Stomach smooth muscle (tissue), 2 donors: ENCODE measurements around the gene ADCY9.
"Not testable (repeated sequence)": the region's sequence is repeated elsewhere in the genome, so short reads cannot be mapped to it uniquely, and the experiment has no call there.

Experiments used
- H3K27ac ChIP-seq: one replicate; pipeline ENCODE4 v1.7.0; 2013; ENCODE audit warnings: mild to moderate bottlenecking, low read length, inconsistent platforms
- H3K27me3 ChIP-seq, 2 donors: one replicate each; pipeline ENCODE4 v1.7.0; 2013; ENCODE audit warnings: low read length in 2 of 2; ENCODE audit not compliant: insufficient read depth in 2 of 2, control insufficient read depth in 1 of 2
- H3K36me3 ChIP-seq, 2 donors: one replicate each; pipeline ENCODE4 v1.7.0; 2013; ENCODE audit warnings: low read length in 2 of 2; ENCODE audit not compliant: control insufficient read depth in 2 of 2, insufficient read depth in 2 of 2
- H3K4me1 ChIP-seq: one replicate; pipeline ENCODE4 v1.7.0; 2013; ENCODE audit warnings: low read length; ENCODE audit not compliant: control insufficient read depth, insufficient read depth
- H3K4me3 ChIP-seq, 2 donors: one replicate each; pipeline ENCODE4 v1.7.0; 2013; ENCODE audit warnings: low read length in 2 of 2
- H3K9ac ChIP-seq, 2 donors: one replicate each; pipeline ENCODE4 v1.7.0; 2013; ENCODE audit warnings: low read length in 2 of 2, mild to moderate bottlenecking in 1 of 2
- H3K9me3 ChIP-seq, 2 donors: one replicate each; pipeline ENCODE4 v1.7.0; 2013; ENCODE audit warnings: low read length in 2 of 2; ENCODE audit not compliant: control insufficient read depth in 2 of 2
- donor health status: healthy.
- donor health status: Pancreatic carcinoma.

The ADCY9 gene

GRCh38 chr16:4116325-4117249 lies at the start of gene ADCY9:
ADCY9 (minus strand) TSS chr16:4116442; CDS start chr16:4115442, 1,000 bp downstream.
- Histone ChIP-seq H3K36me3 (no peaks in the 10 kb centered on the region), H3K27ac (peak within 1 kb of the TSS; percentile 80), H3K9ac (peak within 1 kb of the TSS; percentile 83), H3K9me3 (no peaks in the 10 kb centered on the region), H3K4me3 (peak within 1 kb of the TSS; percentile 79 to 87), H3K4me1 (peaks cover 35% of the 10 kb centered on the region), H3K27me3 (no peaks in the 10 kb centered on the region)

- Histone ChIP-seq H3K4me3 (no peak overlapping the region), H3K27ac (no peak overlapping the region), H3K4me1 (no peaks in the 10 kb centered on the region), H3K36me3 (no peaks in the 10 kb centered on the region), H3K27me3 (no peaks in the 10 kb centered on the region), H3K9ac (no peak overlapping the region), H3K9me3 (no peaks in the 10 kb centered on the region)
Observed at GRCh38 chr16:4160658-4161430, 44.6 kb upstream of the ADCY9 start.

DNA sequence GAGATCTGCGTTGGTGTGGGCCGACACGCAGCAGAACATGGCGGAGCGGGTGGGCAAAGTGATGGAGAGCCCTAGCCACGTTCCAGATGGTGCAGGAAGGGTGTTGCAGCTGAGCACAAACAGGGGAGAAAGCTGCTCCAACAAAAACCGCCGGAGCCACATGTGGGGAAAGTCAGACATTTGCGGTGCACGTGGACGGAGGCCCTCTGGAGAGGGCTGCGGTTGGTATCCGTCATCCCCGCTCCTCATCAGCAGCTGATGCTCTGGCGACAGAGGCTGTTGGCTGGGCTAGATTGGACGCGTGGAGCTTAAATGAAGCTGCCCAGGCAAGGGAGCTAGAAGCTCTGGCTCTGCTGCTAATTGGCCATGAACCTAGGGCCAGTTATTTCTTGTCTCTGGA lies 43.5 kb upstream of the ADCY9 start:
- H3K9me3 ChIP-seq, result no peaks in the 10 kb centered on the region
- no peak overlapping the region for H3K27ac ChIP-seq
- no peak overlapping the region for H3K4me3 ChIP-seq
- H3K4me1 ChIP-seq, result no peaks in the 10 kb centered on the region
- H3K9ac ChIP-seq, result no peak overlapping the region
- no peaks in the 10 kb centered on the region for H3K36me3 ChIP-seq
- H3K27me3 ChIP-seq, result no peaks in the 10 kb centered on the region

- Histone ChIP-seq H3K9ac (no peak overlapping the region), H3K4me3 (no peak overlapping the region), H3K27ac (no peak overlapping the region), H3K27me3 (no peaks in the 10 kb centered on the region), H3K36me3 (no peaks in the 10 kb centered on the region), H3K4me1 (no peaks in the 10 kb centered on the region), H3K9me3 (no peaks in the 10 kb centered on the region)
Observed at GRCh38 chr16:4158143-4159093, 42.2 kb upstream of the ADCY9 start.

DNA sequence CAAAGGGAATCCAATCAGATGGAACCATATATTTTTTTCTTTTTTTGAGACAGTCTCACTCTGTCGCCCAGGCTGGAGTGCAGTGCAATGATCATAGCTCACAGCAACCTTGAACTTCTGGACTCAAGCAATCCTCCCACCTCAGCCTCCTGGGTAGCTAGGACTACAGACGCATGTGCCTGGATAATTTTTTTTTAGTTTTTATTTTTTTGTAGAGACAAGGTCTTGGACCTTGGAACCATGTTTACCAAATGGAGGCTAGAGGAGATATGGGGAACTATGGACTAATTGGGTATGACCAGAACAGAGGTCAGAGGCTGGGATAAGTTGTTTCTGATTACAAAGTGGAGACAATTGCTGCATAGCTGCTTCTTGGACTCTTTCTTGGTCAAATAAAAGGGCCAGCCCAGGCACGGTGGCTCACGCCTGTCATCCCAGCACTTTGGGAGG lies 41.2 kb upstream of the ADCY9 start:
- no peaks in the 10 kb centered on the region for H3K4me1 ChIP-seq
- no peaks in the 10 kb centered on the region for H3K36me3 ChIP-seq
- no peak overlapping the region for H3K27ac ChIP-seq
- H3K4me3 ChIP-seq, result no peak overlapping the region
- H3K9me3 ChIP-seq, result no peaks in the 10 kb centered on the region
- no peak overlapping the region for H3K9ac ChIP-seq
- no peaks in the 10 kb centered on the region for H3K27me3 ChIP-seq

DNA sequence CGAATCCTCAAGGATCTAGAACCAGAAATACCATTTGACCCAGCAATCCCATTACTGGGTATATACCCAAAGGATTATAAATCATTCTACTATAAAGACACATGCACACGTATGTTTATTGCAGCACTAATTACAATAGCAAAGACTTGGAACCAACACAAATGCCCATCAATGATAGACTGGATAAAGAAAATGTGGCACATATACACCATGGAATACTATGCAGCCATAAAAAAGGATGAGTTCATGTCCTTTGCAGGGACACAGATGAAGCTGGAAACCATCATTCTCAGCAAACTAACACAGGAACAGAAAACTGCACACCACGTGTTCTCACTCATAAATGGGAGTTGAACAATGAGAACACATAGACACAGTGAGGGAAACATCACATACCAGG lies 40.3 kb upstream of the ADCY9 start:
- not testable (repeated sequence) for H3K4me3 ChIP-seq, H3K9ac ChIP-seq, H3K27ac ChIP-seq, H3K27me3 ChIP-seq, H3K9me3 ChIP-seq, H3K36me3 ChIP-seq, H3K4me1 ChIP-seq

DNA sequence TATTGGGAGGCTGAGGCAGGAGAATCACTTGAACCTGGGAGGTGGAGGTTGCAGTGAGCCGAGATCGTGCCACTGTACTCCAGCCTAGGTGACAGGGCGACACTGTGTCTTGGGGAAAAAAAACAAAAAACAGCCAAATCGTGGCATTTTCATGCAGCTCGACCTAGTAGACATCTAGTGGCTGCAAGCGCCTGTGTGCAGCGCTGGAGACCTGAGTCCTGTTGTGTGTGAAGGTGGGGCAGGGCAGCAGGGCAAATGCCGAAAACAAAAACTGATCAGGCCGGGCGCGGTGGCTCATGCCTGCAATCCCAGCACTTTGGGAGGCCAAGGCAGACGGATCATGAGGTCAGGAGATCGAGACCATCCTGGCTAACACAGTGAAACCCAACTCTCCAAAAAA lies 37.1 kb upstream of the ADCY9 start:
- not testable (repeated sequence) for H3K27me3 ChIP-seq, H3K4me1 ChIP-seq

GRCh38 chr16:4152267-4152666 lies 36.0 kb upstream of the ADCY9 start:
- Histone ChIP-seq H3K36me3 (no peaks in the 10 kb centered on the region), H3K4me3 (no peak overlapping the region), H3K4me1 (no peaks in the 10 kb centered on the region), H3K9me3 (peaks cover 0 to 3% of the 10 kb centered on the region in 2 donors), H3K27me3 (no peaks in the 10 kb centered on the region), H3K9ac (no peak overlapping the region), H3K27ac (no peak overlapping the region)

More for the DNA sequence above, 37.1 kb upstream of the ADCY9 start:
- H3K9me3 ChIP-seq, H3K9ac ChIP-seq, H3K36me3 ChIP-seq, H3K4me3 ChIP-seq, H3K27ac ChIP-seq: not testable (repeated sequence)

GRCh38 chr16:4147236-4147635 lies 31.0 kb upstream of the ADCY9 start:
- H3K4me3 ChIP-seq, result no peak overlapping the region
- H3K9ac ChIP-seq, result no peak overlapping the region
- H3K27me3 ChIP-seq, result no peaks in the 10 kb centered on the region
- H3K36me3 ChIP-seq, result no peaks in the 10 kb centered on the region
- peaks cover 0 to 3% of the 10 kb centered on the region in 2 donors for H3K9me3 ChIP-seq
- no peaks in the 10 kb centered on the region for H3K4me1 ChIP-seq
- H3K27ac ChIP-seq, result no peak overlapping the region

DNA sequence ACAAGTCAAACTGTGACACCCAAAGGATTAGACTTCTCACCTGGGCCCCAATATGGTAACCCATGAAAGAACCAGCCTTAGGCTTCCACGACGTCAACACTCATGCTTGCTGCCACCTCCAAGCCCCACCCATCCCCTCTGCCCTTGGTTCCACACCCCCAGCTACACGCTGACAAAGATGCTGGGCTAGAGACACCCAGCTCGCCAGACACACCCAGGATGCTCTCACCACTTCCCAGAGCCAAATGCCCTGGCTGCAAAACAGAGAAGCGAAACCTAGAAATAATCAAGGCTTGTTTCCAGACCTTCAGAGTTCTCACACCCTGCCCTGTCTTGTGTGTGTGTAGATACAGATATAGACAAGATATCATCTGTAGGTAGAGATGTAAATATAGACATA lies 26.0 kb upstream of the ADCY9 start:
- Histone ChIP-seq H3K4me1 (no peaks in the 10 kb centered on the region), H3K9me3 (no peaks in the 10 kb centered on the region), H3K27me3 (no peaks in the 10 kb centered on the region)

More for the DNA sequence above, 26.0 kb upstream of the ADCY9 start:
- Histone ChIP-seq H3K4me3 (no peak overlapping the region), H3K36me3 (no peaks in the 10 kb centered on the region), H3K27ac (no peak overlapping the region), H3K9ac (no peak overlapping the region)
